Motor neuron (in vitro differentiated cells): ENCODE results near the gene C12orf43. TPM values are rescaled to one million over a fixed set of nuclear protein-coding genes. Genes with fewer than 3 reads are reported as not detected.

Source experiments
- ATAC-seq, 8 experiments: fragments of 200-7000 bp; cut with Tn5 transposase; replicated peaks in 6 of 8; 2 replicates each; pipeline ENCODE4 v1.8.0; 2021; ENCODE audit warnings: mild to moderate bottlenecking in 8 of 8, moderate library complexity in 8 of 8
- H3K27ac ChIP-seq, 2 donors: fragments of 250-450 bp; sonication (Bioruptor Pico); 2 replicates each; pipeline ENCODE4 v1.9.0; 2021; ENCODE audit warnings: antibody characterized with exemption in 2 of 2, mild to moderate bottlenecking in 2 of 2, moderate library complexity in 1 of 2
- H3K4me1 ChIP-seq, 2 donors: fragments of 250-450 bp; sonication (Bioruptor Pico); replicated peaks in 1 of 2; 2 replicates each; pipeline ENCODE4 v1.6.1; 2021; ENCODE audit warnings: antibody characterized with exemption in 2 of 2, mild to moderate bottlenecking in 2 of 2, moderate library complexity in 1 of 2
- H3K4me3 ChIP-seq, 5 donors: fragments of 250-450 bp; sonication (Bioruptor Pico); 2 replicates each; pipeline ENCODE4 v1.9.0; 2021; ENCODE audit warnings: antibody characterized with exemption in 5 of 5, mild to moderate bottlenecking in 5 of 5, moderate library complexity in 4 of 5
- WGBS, 10 experiments: fragments of 450-650 bp; shearing (Covaris generic); methylation state at CpG; one replicate each; pipeline ENCODE4 v1.0.0; 2022; 5-methylcytosine and 5-hydroxymethylcytosine counted together
- in situ Hi-C, 9 experiments: fragments of 400-800 bp; cut with MboI; loops; one replicate each; pipeline ENCODE4 v1.15.0; 2021; ENCODE audit warnings: low sequenced_read_pairs in 9 of 9, low pct_unique_long_range_greater_than_20kb in 2 of 9; ENCODE audit not compliant: unreplicated experiment in 9 of 9
- total RNA-seq, 8 experiments: library from RNA; unstranded; fragments of 300-600 nt; gene quantifications; 2 replicates each; pipeline versions ENCODE4 v1.2.3 to v1.2.4, GENCODE V29; 2022

The C12orf43 gene
- total RNA-seq, 8 experiments from 2014 or later = 8.2 to 19.7 (median 12.7) TPM

DNA sequence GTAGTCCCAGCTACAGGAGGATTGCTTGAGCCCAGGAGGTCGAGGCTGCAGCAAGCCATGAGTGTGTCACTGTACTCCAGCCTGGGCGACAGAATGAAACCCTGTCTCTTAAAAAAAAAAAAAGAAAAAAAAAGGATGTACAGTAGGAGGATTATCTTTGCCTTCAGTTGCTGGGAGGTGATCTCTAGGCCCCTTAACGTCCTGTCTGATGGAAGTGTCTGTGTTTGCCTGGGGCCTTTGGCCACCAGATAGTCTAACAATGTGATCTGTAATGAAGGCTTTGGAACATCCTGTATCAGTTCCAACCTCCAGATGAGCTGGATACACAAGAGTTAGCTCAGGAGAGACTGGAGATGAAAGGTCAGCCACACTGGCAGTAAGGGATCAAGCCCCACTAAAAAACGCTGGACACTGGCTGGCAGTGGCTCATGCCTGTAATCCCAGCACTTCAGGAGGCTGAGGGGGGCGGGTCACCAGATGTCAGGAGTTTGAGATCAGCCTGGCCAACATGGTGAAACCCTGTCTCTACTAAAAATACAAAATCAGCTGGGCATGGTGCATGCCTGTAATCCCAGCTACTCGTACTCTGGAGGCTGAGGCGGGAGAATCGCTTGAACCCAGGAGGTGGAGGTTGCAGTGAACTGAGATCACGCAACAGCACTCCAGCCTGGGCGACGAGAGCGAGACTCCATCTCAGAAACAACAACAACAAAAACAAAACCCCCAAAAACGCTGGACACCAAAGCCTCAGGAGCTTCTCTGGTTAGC lies 57.0 kb downstream of the C12orf43 start:
- H3K4me3 ChIP-seq = no peak overlapping the region
- in situ Hi-C loops = loop anchor here in 1 of 9 experiments (25.0 kb wide), 2 partner anchors 222 to 322 kb away; partner anchors contain the start of genes ACADS and CABP1
- no peaks in the 10 kb centered on the region for H3K4me1 ChIP-seq
- 20 to 100% (median 65%) methylated on average over 2 to 5 of the region's 13 CpGs; no CpG with 5 or more reads in 1 of the 10 experiments for WGBS, 10 experiments
- no peak overlapping the region for H3K27ac ChIP-seq
- ATAC-seq = no peak

DNA sequence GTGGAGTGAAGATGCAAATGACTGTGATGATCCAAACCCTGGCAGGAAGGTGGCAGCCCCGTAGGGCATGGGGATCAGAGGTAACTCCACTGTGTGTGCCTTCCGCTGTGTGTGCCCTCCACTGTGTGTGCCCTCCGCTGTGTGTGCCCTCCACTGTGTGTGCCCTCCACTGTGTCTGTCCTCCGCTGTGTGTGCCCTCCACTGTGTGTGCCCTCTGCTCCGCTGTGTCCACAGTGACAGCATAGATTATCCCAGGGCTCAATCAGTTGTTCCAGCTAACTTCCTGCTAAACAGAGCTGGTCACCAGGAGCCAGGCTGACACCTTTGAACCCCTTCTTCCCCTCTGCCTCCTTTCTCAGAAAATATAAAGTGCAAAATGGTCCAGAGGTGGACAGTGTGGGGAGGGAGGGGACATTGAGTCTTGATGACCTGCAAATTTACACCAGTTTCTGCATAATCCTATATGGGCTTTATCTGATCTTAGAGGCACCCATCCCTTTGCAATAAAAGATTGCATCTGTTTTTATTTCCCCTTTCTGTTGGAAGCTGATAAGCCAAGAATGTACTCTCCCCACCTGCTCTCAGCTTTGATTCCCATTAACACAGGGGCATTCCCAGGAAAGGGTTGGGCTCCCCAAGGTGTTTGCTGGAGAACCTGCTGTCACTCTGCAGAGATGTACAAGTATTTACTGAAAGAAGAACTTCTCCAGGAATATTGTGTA lies 59.5 kb downstream of the C12orf43 start:
- Histone ChIP-seq H3K4me1 (no peaks in the 10 kb centered on the region), H3K4me3 (no peak overlapping the region), H3K27ac (no peak overlapping the region)
- no peak for ATAC-seq
- 40 to 100% methylated on average over 1 to 4 of the region's 5 CpGs; no CpG with 5 or more reads in 8 of the 10 experiments for WGBS, 10 experiments
- in situ Hi-C loops = loop anchor here in 1 of 9 experiments (25.0 kb wide), 2 partner anchors 219 to 319 kb away; partner anchors contain the start of genes ACADS and CABP1

DNA sequence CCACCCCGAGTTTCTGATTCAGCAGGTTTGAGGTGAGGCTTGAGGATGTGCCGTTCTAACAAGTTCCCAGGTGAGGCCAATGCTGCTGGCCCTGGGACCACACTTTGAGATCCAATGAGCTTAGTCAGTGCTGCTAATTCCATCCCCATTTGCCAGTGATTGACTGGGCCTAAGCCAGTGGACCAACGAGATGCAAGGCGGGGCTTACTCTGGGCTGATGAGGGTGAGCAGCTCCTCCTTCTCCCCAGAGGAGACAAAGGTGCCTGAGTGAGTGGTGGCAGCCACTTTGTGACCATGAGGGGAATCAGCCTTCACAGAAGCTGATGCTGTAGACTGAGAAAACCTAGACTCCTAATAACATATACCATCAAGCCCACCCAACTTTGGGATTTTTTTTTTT lies 61.1 kb downstream of the C12orf43 start:
- Histone ChIP-seq H3K27ac (no peak overlapping the region), H3K4me1 (no peaks in the 10 kb centered on the region), H3K4me3 (no peak overlapping the region)
- 17 to 100% (median 88%) methylated on average over 1 to 3 of the region's 4 CpGs; no CpG with 5 or more reads in 5 of the 10 experiments for WGBS, 10 experiments
- no peak for ATAC-seq
- in situ Hi-C loops = loop anchor here in 1 of 9 experiments (25.0 kb wide), 2 partner anchors 218 to 318 kb away; partner anchors contain the start of genes ACADS and CABP1

DNA sequence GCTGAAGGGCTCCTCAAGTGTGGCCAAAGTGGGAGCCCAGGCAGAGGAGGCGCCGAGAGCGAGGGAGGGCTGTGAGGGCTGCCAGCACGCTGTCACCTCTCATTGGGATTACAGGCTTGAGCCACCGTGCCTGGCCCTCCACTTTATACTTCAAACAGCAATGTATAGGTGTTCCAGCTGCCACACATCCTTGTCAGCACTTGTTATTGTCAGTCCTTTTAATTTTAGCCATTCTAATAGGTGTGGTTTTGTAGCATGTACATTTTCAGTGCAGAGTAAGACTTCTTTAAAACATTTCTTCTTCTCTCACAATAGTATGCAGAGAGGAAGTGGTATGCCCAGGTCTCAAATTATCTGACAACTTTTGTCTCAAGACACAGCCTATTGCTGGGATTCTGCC lies 65.5 kb downstream of the C12orf43 start:
- Histone ChIP-seq H3K27ac (no peak overlapping the region), H3K4me1 (no peaks in the 10 kb centered on the region), H3K4me3 (no peak overlapping the region)
- 67 to 100% (median 89%) methylated on average over 1 to 5 of the region's 5 CpGs; no CpG with 5 or more reads in 7 of the 10 experiments for WGBS, 10 experiments
- in situ Hi-C loops = loop anchor here in 1 of 9 experiments (25.0 kb wide), 2 partner anchors 214 to 314 kb away; partner anchors contain the start of genes ACADS and CABP1
- ATAC-seq = no peak

Other genes with a start within 250 kb of the C12orf43 start
- gene SPPL3, start 112.1 kb downstream of the C12orf43 start, total RNA-seq = 10 to 100 TPM in 7 of 8 experiments, 1 to 10 TPM in 1; 8.3 to 28.7 (median 22.7) TPM
- gene HNF1A, start 37.9 kb downstream of the C12orf43 start, total RNA-seq = under 1 TPM in 5 of 8 experiments, not detected in 3; 0.05 to 0.71 (median 0.36) TPM
- 1 to 10 TPM in 1 of 8 experiments, under 1 TPM in 4, not detected in 3; 0.08 to 3.1 (median 0.23) TPM for gene OASL, start 22.8 kb upstream of the C12orf43 start, total RNA-seq
- gene P2RX7, start 116.4 kb upstream of the C12orf43 start, total RNA-seq = 1 to 10 TPM in 1 of 8 experiments, under 1 TPM in 7; 0.08 to 1.9 (median 0.17) TPM
- gene P2RX4, start 193.6 kb upstream of the C12orf43 start, total RNA-seq = 10 to 100 TPM in 2 of 8 experiments, 1 to 10 TPM in 6; 2.2 to 19.7 (median 7.5) TPM